ENCODE data around the gene TNIK. TPM values are rescaled to one million over a fixed set of nuclear protein-coding genes. Genes with fewer than 3 reads are reported as not detected.

TNIK gene
- total and polyA plus RNA-seq, 2 donors from 2014 or later, result 3.6 to 48.9 TPM

DNA sequence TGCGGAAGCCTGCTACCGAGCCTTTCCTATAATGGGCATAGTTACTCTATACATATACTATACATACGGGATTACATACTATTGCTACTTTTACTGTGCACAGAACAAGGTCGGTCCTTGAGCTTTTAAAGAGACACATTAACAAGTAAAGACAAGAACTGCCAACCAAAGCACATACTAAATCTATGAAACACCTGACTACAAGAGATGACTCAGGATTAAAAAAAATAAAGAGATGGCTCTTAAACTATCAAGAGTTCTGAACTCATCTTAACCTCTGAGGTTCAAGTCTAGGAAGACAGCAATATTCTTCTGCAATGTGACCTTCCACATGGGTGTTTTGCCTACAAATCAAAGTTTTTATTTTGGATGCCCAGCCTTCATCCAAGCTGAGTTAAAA lies 106.8 kb downstream of the TNIK start:
- TF ChIP-seq, protein P1, sequence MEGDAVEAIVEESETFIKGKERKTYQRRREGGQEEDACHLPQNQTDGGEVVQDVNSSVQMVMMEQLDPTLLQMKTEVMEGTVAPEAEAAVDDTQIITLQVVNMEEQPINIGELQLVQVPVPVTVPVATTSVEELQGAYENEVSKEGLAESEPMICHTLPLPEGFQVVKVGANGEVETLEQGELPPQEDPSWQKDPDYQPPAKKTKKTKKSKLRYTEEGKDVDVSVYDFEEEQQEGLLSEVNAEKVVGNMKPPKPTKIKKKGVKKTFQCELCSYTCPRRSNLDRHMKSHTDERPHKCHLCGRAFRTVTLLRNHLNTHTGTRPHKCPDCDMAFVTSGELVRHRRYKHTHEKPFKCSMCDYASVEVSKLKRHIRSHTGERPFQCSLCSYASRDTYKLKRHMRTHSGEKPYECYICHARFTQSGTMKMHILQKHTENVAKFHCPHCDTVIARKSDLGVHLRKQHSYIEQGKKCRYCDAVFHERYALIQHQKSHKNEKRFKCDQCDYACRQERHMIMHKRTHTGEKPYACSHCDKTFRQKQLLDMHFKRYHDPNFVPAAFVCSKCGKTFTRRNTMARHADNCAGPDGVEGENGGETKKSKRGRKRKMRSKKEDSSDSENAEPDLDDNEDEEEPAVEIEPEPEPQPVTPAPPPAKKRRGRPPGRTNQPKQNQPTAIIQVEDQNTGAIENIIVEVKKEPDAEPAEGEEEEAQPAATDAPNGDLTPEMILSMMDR (IDR thresholded peaks at IDR 0.05; ENCODE audit: borderline replicate concordance, extremely low read depth, insufficient read depth), result no peak
- FAIRE-seq (no peak), DNase-seq (no peak)
- Histone ChIP-seq H3K4me1 (ENCODE audit: control insufficient read depth in 2 of 3, insufficient read depth in 2 of 3, low read depth in 1 of 3, low read length in 3 of 3) (peaks cover 0 to 5% (median 0%) of the 10 kb centered on the region in 3 donors), H3K36me3 (ENCODE audit: control insufficient read depth in 2 of 3, insufficient read depth in 3 of 3, low read length in 3 of 3) (no peaks in the 10 kb centered on the region), H3K9me3 (ENCODE audit: control insufficient read depth in 2 of 3, insufficient read depth in 1 of 3, low read length in 3 of 3) (no peaks in the 10 kb centered on the region), H3K27ac (ENCODE audit: low read depth in 2 of 2, low read length in 2 of 2) (no peak overlapping the region), H3K9ac (ENCODE audit: low read length in 3 of 3) (no peak overlapping the region), H3K27me3 (ENCODE audit: control insufficient read depth, insufficient read depth, low read length) (no peaks in the 10 kb centered on the region), H3K4me3 (ENCODE audit: low read length in 3 of 3) (no peak overlapping the region)
- intact Hi-C loops (cut with DNase I), result no loop called here

DNA sequence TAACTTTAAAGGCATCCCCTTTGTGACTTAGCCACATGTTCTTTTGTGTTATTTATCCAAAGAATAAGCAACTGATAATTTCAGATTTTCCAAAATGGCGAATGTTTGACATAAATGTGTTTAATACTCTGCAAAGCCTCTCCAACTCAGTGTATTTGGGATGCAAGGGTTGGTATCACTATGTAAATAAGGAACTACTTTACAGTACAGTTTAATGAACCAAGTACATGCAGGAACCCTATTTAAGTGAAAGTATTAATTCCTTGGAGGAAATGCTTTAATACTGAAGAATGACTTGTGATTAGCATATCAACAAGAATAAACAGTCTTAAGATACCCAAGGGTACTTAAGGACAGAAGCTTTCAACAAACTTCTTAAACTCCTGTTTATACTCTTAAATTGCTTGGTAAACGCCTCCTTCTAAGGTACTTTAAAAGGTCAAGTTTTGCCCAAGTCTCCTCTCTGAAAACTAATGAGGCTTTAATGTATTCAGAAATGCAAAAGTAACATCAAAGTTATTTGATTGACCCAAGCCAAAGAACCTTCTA lies 107.7 kb downstream of the TNIK start:
- TF ChIP-seq, protein P1 (IDR thresholded peaks at IDR 0.05; ENCODE audit: borderline replicate concordance, extremely low read depth, insufficient read depth), result no peak
- FAIRE-seq, result no peak
- intact Hi-C loops (cut with DNase I), result no loop called here

DNA sequence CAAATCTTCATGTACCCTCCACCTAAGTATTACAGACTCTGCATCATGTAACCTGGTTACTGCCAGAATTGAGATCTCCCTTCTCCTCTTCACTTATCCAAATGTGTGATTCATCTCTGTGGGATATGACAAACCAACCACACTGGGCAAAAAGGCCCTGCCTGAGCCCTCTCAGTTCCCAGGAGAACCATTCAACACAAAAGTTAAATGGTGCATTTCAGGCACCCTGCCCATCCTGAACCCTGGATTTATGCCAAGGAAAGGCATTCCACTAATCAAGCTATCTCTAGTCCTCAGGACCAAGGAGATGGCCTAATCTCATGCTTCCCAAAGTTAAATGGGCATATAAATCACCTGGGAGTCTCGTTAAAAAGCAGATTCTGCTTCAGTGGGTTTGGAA lies 108.5 kb downstream of the TNIK start:
- no peak overlapping the region for H3K4me3 ChIP-seq (ENCODE audit: low read length in 3 of 3)
- no peaks in the 10 kb centered on the region for H3K27me3 ChIP-seq (ENCODE audit: control insufficient read depth, insufficient read depth, low read length)
- peaks cover 0 to 5% (median 0%) of the 10 kb centered on the region in 3 donors for H3K4me1 ChIP-seq (ENCODE audit: control insufficient read depth in 2 of 3, insufficient read depth in 2 of 3, low read depth in 1 of 3, low read length in 3 of 3)
- H3K27ac ChIP-seq (ENCODE audit: low read depth in 2 of 2, low read length in 2 of 2), result no peak overlapping the region
- intact Hi-C loops (cut with DNase I), result no loop called here
- no peaks in the 10 kb centered on the region for H3K9me3 ChIP-seq (ENCODE audit: control insufficient read depth in 2 of 3, insufficient read depth in 1 of 3, low read length in 3 of 3)
- FAIRE-seq (no peak), DNase-seq (no peak)
- no peak overlapping the region for H3K9ac ChIP-seq (ENCODE audit: low read length in 3 of 3)
- H3K36me3 ChIP-seq (ENCODE audit: control insufficient read depth in 2 of 3, insufficient read depth in 3 of 3, low read length in 3 of 3), result no peaks in the 10 kb centered on the region
- TF ChIP-seq, protein P1 (IDR thresholded peaks at IDR 0.05; ENCODE audit: borderline replicate concordance, extremely low read depth, insufficient read depth), result no peak

More for the DNA sequence above, 107.7 kb downstream of the TNIK start:
- no peak overlapping the region for H3K4me3 ChIP-seq (ENCODE audit: low read length in 3 of 3)
- H3K36me3 ChIP-seq (ENCODE audit: control insufficient read depth in 2 of 3, insufficient read depth in 3 of 3, low read length in 3 of 3), result no peaks in the 10 kb centered on the region
- no peak overlapping the region for H3K27ac ChIP-seq (ENCODE audit: low read depth in 2 of 2, low read length in 2 of 2)
- H3K4me1 ChIP-seq (ENCODE audit: control insufficient read depth in 2 of 3, insufficient read depth in 2 of 3, low read depth in 1 of 3, low read length in 3 of 3), result peaks cover 0 to 5% (median 0%) of the 10 kb centered on the region in 3 donors
- no peak overlapping the region for H3K9ac ChIP-seq (ENCODE audit: low read length in 3 of 3)
- no peaks in the 10 kb centered on the region for H3K9me3 ChIP-seq (ENCODE audit: control insufficient read depth in 2 of 3, insufficient read depth in 1 of 3, low read length in 3 of 3)
- DNase-seq, result no peak
- no peaks in the 10 kb centered on the region for H3K27me3 ChIP-seq (ENCODE audit: control insufficient read depth, insufficient read depth, low read length)

DNA sequence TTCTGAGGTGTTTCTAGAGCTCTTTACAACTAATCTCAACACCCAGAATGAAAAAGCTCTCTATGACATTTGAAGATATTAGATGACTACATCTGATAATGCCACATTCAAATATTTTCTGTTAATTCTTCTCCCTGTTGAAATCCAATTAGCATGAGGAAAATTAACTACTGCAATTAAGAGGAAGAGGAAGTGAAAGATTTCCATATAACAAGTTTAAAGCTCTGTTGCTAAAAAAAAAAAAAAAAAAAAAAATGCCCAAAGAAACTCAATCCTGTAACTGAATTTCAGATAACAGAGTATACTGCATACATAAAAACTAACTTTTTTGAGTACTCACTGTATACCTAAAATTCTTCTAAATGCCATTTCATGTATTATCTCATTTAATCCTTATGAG lies 109.8 kb downstream of the TNIK start:
- Histone ChIP-seq H3K27ac (ENCODE audit: low read depth in 2 of 2, low read length in 2 of 2) (no peak overlapping the region), H3K9me3 (ENCODE audit: control insufficient read depth in 2 of 3, insufficient read depth in 1 of 3, low read length in 3 of 3) (no peaks in the 10 kb centered on the region), H3K27me3 (ENCODE audit: control insufficient read depth, insufficient read depth, low read length) (no peaks in the 10 kb centered on the region), H3K4me1 (ENCODE audit: control insufficient read depth in 2 of 3, insufficient read depth in 2 of 3, low read depth in 1 of 3, low read length in 3 of 3) (peaks cover 0 to 9% (median 0%) of the 10 kb centered on the region in 3 donors), H3K9ac (ENCODE audit: low read length in 3 of 3) (no peak overlapping the region), H3K4me3 (ENCODE audit: low read length in 3 of 3) (no peak overlapping the region), H3K36me3 (ENCODE audit: control insufficient read depth in 2 of 3, insufficient read depth in 3 of 3, low read length in 3 of 3) (no peaks in the 10 kb centered on the region)
- FAIRE-seq, result no peak
- no peak for DNase-seq
- TF ChIP-seq, protein P1 (IDR thresholded peaks at IDR 0.05; ENCODE audit: borderline replicate concordance, extremely low read depth, insufficient read depth), result no peak
- intact Hi-C loops (cut with DNase I), result no loop called here

Data from kidney (tissue), 14 donors.